H9 (cell line): ENCODE data around the gene SLC38A5. TPM values are rescaled to one million over a fixed set of nuclear protein-coding genes. Genes with fewer than 3 reads are reported as not detected.

Source experiments
- DNase-seq: peaks from one replicate; pipeline ENCODE4 v3.0.0-alpha.2; 2017
- H2AFZ ChIP-seq: one replicate; pipeline ENCODE4 v1.6.1; 2013; ENCODE audit warnings: mild to moderate bottlenecking, low read length, control low read depth, moderate library complexity
- H2AK5ac ChIP-seq: 2 replicates; pipeline ENCODE4 v1.6.1; 2013; ENCODE audit warnings: low read length, control low read depth, mixed read lengths; ENCODE audit not compliant: insufficient read length
- H2BK120ac ChIP-seq: one replicate; pipeline ENCODE4 v1.6.1; 2013; ENCODE audit warnings: low read depth, mild to moderate bottlenecking, low read length, control low read depth, inconsistent platforms; ENCODE audit not compliant: poor library complexity, severe bottlenecking
- H2BK12ac ChIP-seq: 2 replicates; pipeline ENCODE4 v1.6.1; 2013; ENCODE audit warnings: low read length, control low read depth, mixed read lengths, low read depth; ENCODE audit not compliant: insufficient read length
- H2BK15ac ChIP-seq: 2 replicates; pipeline ENCODE4 v1.6.1; 2013; ENCODE audit warnings: low read depth, low read length, control low read depth
- H2BK20ac ChIP-seq: one replicate; pipeline ENCODE4 v1.6.1; 2013; ENCODE audit warnings: low read depth, mild to moderate bottlenecking, low read length, control low read depth, inconsistent platforms; ENCODE audit not compliant: poor library complexity, severe bottlenecking
- H2BK5ac ChIP-seq: 2 replicates; pipeline ENCODE4 v1.6.1; 2013; ENCODE audit warnings: low read length, control low read depth, mixed read lengths; ENCODE audit not compliant: insufficient read length
- H3K14ac ChIP-seq: 2 replicates; pipeline ENCODE4 v1.6.1; 2013; ENCODE audit warnings: low read length, control low read depth; ENCODE audit not compliant: insufficient read depth
- H3K18ac ChIP-seq: 2 replicates; pipeline ENCODE4 v1.6.1; 2013; ENCODE audit warnings: low read depth, mild to moderate bottlenecking, mixed read lengths, low read length, control low read depth; ENCODE audit not compliant: insufficient read length
- H3K23ac ChIP-seq: 2 replicates; pipeline ENCODE4 v1.6.1; 2013; ENCODE audit warnings: low read length, control low read depth, mixed read lengths, low read depth; ENCODE audit not compliant: insufficient read length
- H3K23me2 ChIP-seq: 2 replicates; pipeline ENCODE4 v1.6.1; 2013; ENCODE audit warnings: low read depth, mild to moderate bottlenecking, mixed read lengths, low read length, control low read depth; ENCODE audit not compliant: insufficient read length, poor library complexity, severe bottlenecking
- H3K27ac ChIP-seq: 2 replicates; pipeline ENCODE4 v1.5.1; 2013; ENCODE audit warnings: low read length, control low read depth, mixed read lengths, low read depth; ENCODE audit not compliant: insufficient read length
- H3K27me3 ChIP-seq: 2 replicates; pipeline ENCODE4 v1.6.1; 2013; ENCODE audit warnings: low read length, control low read depth, inconsistent platforms; ENCODE audit not compliant: insufficient read depth
- H3K4ac ChIP-seq: 2 replicates; pipeline ENCODE4 v1.6.1; 2013; ENCODE audit warnings: low read depth, mild to moderate bottlenecking, control low read depth, inconsistent platforms, low read length, moderate library complexity
- H3K4me1 ChIP-seq: 2 replicates; pipeline ENCODE4 v1.6.1; 2013; ENCODE audit warnings: low read length, control low read depth, inconsistent platforms; ENCODE audit not compliant: insufficient read depth
- H3K4me2 ChIP-seq: 2 replicates; pipeline ENCODE4 v1.6.1; 2013; ENCODE audit warnings: low read length, control low read depth, mixed read lengths; ENCODE audit not compliant: insufficient read length, insufficient read depth
- H3K56ac ChIP-seq: 2 replicates; pipeline ENCODE4 v1.6.1; 2013; ENCODE audit warnings: low read depth, mild to moderate bottlenecking, mixed read lengths, low read length, control low read depth; ENCODE audit not compliant: insufficient read length
- H3K79me1 ChIP-seq: 2 replicates; pipeline ENCODE4 v1.6.1; 2013; ENCODE audit warnings: low read depth, mild to moderate bottlenecking, moderate library complexity, low read length, control low read depth, inconsistent platforms; ENCODE audit not compliant: insufficient read depth, poor library complexity, severe bottlenecking
- H3K79me2 ChIP-seq: 2 replicates; pipeline ENCODE4 v1.6.1; 2013; ENCODE audit warnings: low read length, control low read depth, inconsistent platforms; ENCODE audit not compliant: insufficient read depth
- H3K9ac ChIP-seq: 2 replicates; pipeline ENCODE4 v1.6.1; 2013; ENCODE audit warnings: low read length, control low read depth, mixed read lengths; ENCODE audit not compliant: insufficient read length; ENCODE audit errors: extremely low read depth
- H3K9me3 ChIP-seq: one replicate; pipeline ENCODE4 v1.6.1; 2013; ENCODE audit warnings: low read depth, low read length, inconsistent platforms; ENCODE audit not compliant: control insufficient read depth
- H3T11ph ChIP-seq: one replicate; pipeline ENCODE4 v1.6.1; 2013; ENCODE audit warnings: mild to moderate bottlenecking, low read length, control low read depth, inconsistent platforms
- H4K20me1 ChIP-seq: one replicate; pipeline ENCODE4 v1.6.1; 2013; ENCODE audit not compliant: control insufficient read depth, insufficient read length, insufficient read depth
- H4K5ac ChIP-seq: 2 replicates; pipeline ENCODE4 v1.6.1; 2013; ENCODE audit warnings: low read depth, mild to moderate bottlenecking, mixed read lengths, low read length, control low read depth; ENCODE audit not compliant: insufficient read length
- H4K8ac ChIP-seq: replicated peaks from 2 replicates; pipeline ENCODE4 v1.6.1; 2013; ENCODE audit warnings: low read length, control low read depth, mixed read lengths, low read depth; ENCODE audit not compliant: insufficient read length
- H4K91ac ChIP-seq: 2 replicates; pipeline ENCODE4 v1.6.1; 2013; ENCODE audit warnings: low read depth, mild to moderate bottlenecking, moderate library complexity, mixed read lengths, low read length, control low read depth; ENCODE audit not compliant: insufficient read length
- H3K27ac Mint-ChIP-seq, 3 experiments: 2 replicates in 2 of 3; 3 replicates in 1 of 3; pipeline ENCODE4 v1.8.0; 2020 to 2021; ENCODE audit warnings: mixed read lengths in 3 of 3, mild to moderate bottlenecking in 1 of 3, moderate library complexity in 1 of 3
- H3K27me3 Mint-ChIP-seq: 2 replicates; pipeline ENCODE4 v1.8.0; 2021; ENCODE audit warnings: low read depth, mild to moderate bottlenecking, moderate library complexity, mixed read lengths
- H3K36me3 Mint-ChIP-seq, 3 experiments: 2 replicates in 2 of 3; 3 replicates in 1 of 3; pipeline ENCODE4 v1.8.0; 2020 to 2021; ENCODE audit warnings: low read depth in 3 of 3, mixed read lengths in 3 of 3; ENCODE audit not compliant: insufficient read depth in 1 of 3
- H3K4me1 Mint-ChIP-seq, 2 experiments: 2 replicates each; pipeline ENCODE4 v1.8.0; 2020; ENCODE audit warnings: mixed read lengths in 2 of 2
- H3K4me3 Mint-ChIP-seq, 2 experiments: 2 replicates in 1 of 2; 3 replicates in 1 of 2; pipeline ENCODE4 v1.8.0; 2020 to 2021; ENCODE audit warnings: mild to moderate bottlenecking in 2 of 2, mixed read lengths in 2 of 2, moderate library complexity in 1 of 2
- H3K9me3 Mint-ChIP-seq, 2 experiments: 2 replicates in 1 of 2; 3 replicates in 1 of 2; pipeline ENCODE4 v1.8.0; 2020; ENCODE audit warnings: mild to moderate bottlenecking in 2 of 2, mixed read lengths in 2 of 2, moderate library complexity in 1 of 2
- CTCF ChIP-seq: fragments of 200-600 bp; sonication (generic); conservative IDR thresholded peaks from 3 replicates; pipeline ENCODE4 v1.8.0; 2021; ENCODE audit warnings: antibody characterized with exemption, mild to moderate bottlenecking
- WGBS: extraction: QIAGEN DNeasy Blood & Tissue Kit; methylation state at CpG from one replicate; pipeline ENCODE4 v1.1.7; 2013; ENCODE audit warnings: missing lambda C conversion rate, low lambda C conversion rate, mixed read lengths; ENCODE audit not compliant: insufficient read length; ENCODE audit errors: extremely low coverage; 5-methylcytosine and 5-hydroxymethylcytosine counted together
- total RNA-seq: library from RNA; stranded (reverse); gene quantifications from 2 replicates; pipeline ENCODE4 v1.2.1, GENCODE V29; 2021

Gene SLC38A5
- total RNA-seq, 1 experiment from 2014 or later = 28.3 TPM

- no peak for TF ChIP-seq CTCF
- H2BK12ac ChIP-seq = no peak overlapping the region
Observed at GRCh38 chrX:48480142-48480541, 10.1 kb upstream of the SLC38A5 start.

More at GRCh38 chrX:48480142-48480541, 10.1 kb upstream of the SLC38A5 start:
- H3K27me3 Mint-ChIP-seq = peaks cover 1% of the 10 kb centered on the region
- Histone ChIP-seq H3K9ac (no peak overlapping the region), H3T11ph (no peak overlapping the region), H4K91ac (no peak overlapping the region), H3K23me2 (no peaks in the 10 kb centered on the region), H2BK20ac (no peak overlapping the region), H3K27ac (no peak overlapping the region), H3K79me2 (peaks cover 3% of the 10 kb centered on the region; the same call in 1 of the 2 replicates), H2AFZ (no peak overlapping the region), H4K20me1 (no peaks in the 10 kb centered on the region), H3K4ac (no peak overlapping the region), H3K56ac (no peak overlapping the region), H3K27me3 (no peaks in the 10 kb centered on the region), H2BK120ac (no peak overlapping the region), H3K23ac (no peak overlapping the region), H3K18ac (no peak overlapping the region), H3K4me2 (no peak overlapping the region), H2BK5ac (no peak overlapping the region), H3K4me1 (no peaks in the 10 kb centered on the region), H3K79me1 (no peaks in the 10 kb centered on the region), H2AK5ac (no peak overlapping the region), H4K5ac (no peak overlapping the region), H3K14ac (no peak overlapping the region), H2BK15ac (no peak overlapping the region), H3K9me3 (peaks cover 35% of the 10 kb centered on the region), H4K8ac (no peak overlapping the region)
- no peak overlapping the region for H3K4me3 Mint-ChIP-seq
- peaks cover 7% of the 10 kb centered on the region in 2 experiments for H3K4me1 Mint-ChIP-seq
- no CpG with 5 or more reads among the region's 3 CpGs for WGBS
- DNase-seq = no peak
- peaks cover 32 to 67% (median 52%) of the 10 kb centered on the region in 3 experiments for H3K36me3 Mint-ChIP-seq
- peaks cover 65 to 75% of the 10 kb centered on the region in 2 experiments for H3K9me3 Mint-ChIP-seq
- H3K27ac Mint-ChIP-seq = no peak overlapping the region
